Esophagus squamous epithelium (tissue), 4 donors: ENCODE measurements around the gene RAP1A.
"Not testable (repeated sequence)": the region's sequence is repeated elsewhere in the genome, so short reads cannot be mapped to it uniquely, and the experiment has no call there.

Source experiments
- CTCF ChIP-seq, 6 experiments: fragments of 450-650 bp in 4 of 6; fragments of 200-600 bp in 2 of 6; sonication (generic) in 2 of 6; IDR thresholded peaks; one replicate each; pipeline ENCODE4 v1.5.1; 2016 to 2019; ENCODE audit warnings: antibody characterized with exemption in 6 of 6, mild to moderate bottlenecking in 4 of 6, moderate library complexity in 4 of 6
- POLR2A ChIP-seq, 4 donors: fragments of 450-650 bp; IDR thresholded peaks; one replicate each; pipeline ENCODE4 v1.6.1; 2017; ENCODE audit warnings: antibody characterized with exemption in 4 of 4, mild to moderate bottlenecking in 4 of 4, moderate library complexity in 3 of 4

GRCh38 chr1:111680212-111680800, 60.7 kb downstream of the RAP1A start:
- not testable (repeated sequence) for TF ChIP-seq CTCF, POLR2A (IDR thresholded peaks at IDR 0.05)
